Stomach (tissue), 9 donors: ENCODE data around the gene REC114. TPM values are rescaled to one million over a fixed set of nuclear protein-coding genes. Genes with fewer than 3 reads are reported as not detected.
"Not testable (repeated sequence)": the region's sequence is repeated elsewhere in the genome, so short reads cannot be mapped to it uniquely, and the experiment has no call there.

Experiments
- DNase-seq, 2 donors: peaks; one replicate each; pipeline versions ENCODE4 v3.0.0 to v3.0.0-alpha.2; 2013 to 2019
- H3K27ac ChIP-seq, 5 donors: fragments of 200-600 bp in 4 of 5; sonication (generic) in 4 of 5; one replicate each; pipeline ENCODE4 v1.5.1; 2013 to 2019; ENCODE audit warnings: mild to moderate bottlenecking in 1 of 5, moderate library complexity in 1 of 5
- H3K27me3 ChIP-seq, 3 donors: fragments of 200-600 bp; sonication (generic); one replicate each; pipeline ENCODE4 v1.5.1; 2017 to 2019; ENCODE audit warnings: mixed run types in 1 of 3
- H3K36me3 ChIP-seq, 4 donors: fragments of 200-600 bp; sonication (generic); 1 replicate in 3 of 4; 2 replicates in 1 of 4; pipeline ENCODE4 v1.5.1; 2016 to 2019
- H3K4me1 ChIP-seq, 4 donors: fragments of 200-600 bp; sonication (generic); one replicate each; pipeline ENCODE4 v1.5.1; 2016 to 2019
- H3K4me3 ChIP-seq, 4 donors: fragments of 200-600 bp; sonication (generic) in 3 of 4; one replicate each; pipeline ENCODE4 v1.5.1; 2016 to 2019; ENCODE audit warnings: mild to moderate bottlenecking in 1 of 4
- H3K9me3 ChIP-seq, 4 donors: fragments of 200-600 bp; sonication (generic); one replicate each; pipeline ENCODE4 v1.5.1; 2016 to 2019
- CTCF ChIP-seq, 7 experiments: fragments of 450-650 bp in 4 of 7; fragments of 200-600 bp in 3 of 7; sonication (generic) in 3 of 7; IDR thresholded peaks; one replicate each; pipeline ENCODE4 v1.5.1; 2016 to 2019; ENCODE audit warnings: antibody characterized with exemption in 7 of 7, control low read depth in 2 of 7, mild to moderate bottlenecking in 1 of 7
- EP300 ChIP-seq: sonication (generic); formaldehyde crosslinking; IDR thresholded peaks from one replicate; pipeline ENCODE4 v1.6.1; 2017; ENCODE audit warnings: antibody characterized with exemption
- POLR2A ChIP-seq, 4 donors: fragments of 450-650 bp; IDR thresholded peaks; one replicate each; pipeline ENCODE4 v1.6.1; 2016; ENCODE audit warnings: antibody characterized with exemption in 4 of 4, control low read depth in 2 of 4, mild to moderate bottlenecking in 1 of 4, moderate library complexity in 1 of 4
- POLR2AphosphoS5 ChIP-seq, 3 donors: sonication (generic); formaldehyde crosslinking; IDR thresholded peaks; one replicate each; pipeline ENCODE4 v1.6.1; 2016; ENCODE audit warnings: antibody characterized with exemption in 3 of 3
- WGBS, 5 donors: extraction: QIAGEN DNeasy Blood & Tissue Kit in 3 of 5; methylation state at CpG; one replicate each; pipeline versions ENCODE4 v1.1.5 to v1.1.7; 2013 to 2018; 5-methylcytosine and 5-hydroxymethylcytosine counted together
- intact Hi-C: fragments of 100-400 bp; cut with DNase I; formaldehyde crosslinking; loops from one replicate; pipeline ENCODE4 v1.15.1; 2023; ENCODE audit warnings: low total_unique reads
- polyA plus RNA-seq, 3 donors: library from polyadenylated mRNA; stranded (reverse); fragments of 200-250 nt; gene quantifications; one replicate each; pipeline ENCODE4 v1.2.3, GENCODE V29; 2013
- total RNA-seq, 5 donors: library from RNA; depleted of rRNA; stranded (reverse); fragments of >200 nt; gene quantifications; one replicate each; pipeline versions ENCODE4 v1.1.0 to v1.2.3, GENCODE V29; 2014 to 2016
- donor health status: healthy with polysubstance abuse.
- donor health status: Bipolar disorder and iron deficiency.
- donor health status: healthy.

REC114 gene
- total and polyA plus RNA-seq, 8 donors = not detected

DNA sequence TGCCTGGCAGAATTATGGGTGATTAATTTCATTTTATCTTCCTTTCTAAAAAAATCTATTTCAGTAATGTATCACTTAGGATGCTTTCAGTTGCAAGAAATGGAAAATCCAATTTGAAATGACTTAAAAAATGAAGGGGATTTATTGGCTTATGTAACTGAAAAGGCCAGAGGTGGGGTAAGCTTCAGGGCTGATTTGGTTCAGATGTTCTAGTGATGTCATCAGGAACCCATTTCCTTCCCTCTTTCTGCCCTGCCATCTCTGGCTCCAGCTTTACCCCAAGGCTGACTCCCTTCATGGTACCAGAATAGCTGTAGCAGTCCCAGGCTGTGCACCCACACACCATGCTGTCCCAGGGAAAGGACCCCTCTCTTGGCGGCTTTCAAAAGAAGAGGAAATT, 18.5 kb upstream of the REC114 start:
- H3K27me3 ChIP-seq = peaks cover 0 to 23% (median 0%) of the 10 kb centered on the region in 3 donors
- intact Hi-C loops = no loop called here
- H3K27ac ChIP-seq = no peak overlapping the region
- H3K9me3 ChIP-seq = no peaks in the 10 kb centered on the region
- whole genome bisulfite sequencing, 5 donors = 83 to 100% (median 91%) methylated on average over 1 of the region's 1 CpG
- DNase-seq = no peak
- no peak overlapping the region for H3K4me3 ChIP-seq
- no peaks in the 10 kb centered on the region for H3K4me1 ChIP-seq
- TF ChIP-seq CTCF (IDR thresholded peaks at IDR 0.05) (no peak), POLR2AphosphoS5 (IDR thresholded peaks at IDR 0.05) (no peak), POLR2A (IDR thresholded peaks at IDR 0.05) (no peak), EP300 (no peak)
- H3K36me3 ChIP-seq = no peaks in the 10 kb centered on the region

DNA sequence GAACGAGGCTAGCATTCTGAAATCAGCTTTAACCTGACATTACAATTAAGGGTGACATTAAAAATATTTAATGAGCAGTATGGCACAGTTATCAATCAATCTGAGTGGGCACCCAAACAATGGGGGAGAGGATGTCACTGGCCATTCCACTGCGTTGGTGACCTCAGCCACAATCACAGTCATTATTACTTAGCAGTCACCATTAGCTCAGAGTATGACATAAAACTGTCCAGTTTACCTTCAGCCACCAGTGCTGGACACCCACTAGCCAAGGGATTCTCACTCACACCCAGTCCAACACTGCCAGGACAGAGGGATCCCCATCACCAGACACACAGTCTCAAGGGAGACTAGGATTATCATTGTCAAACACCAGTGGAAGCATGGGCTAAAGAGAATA, 17.5 kb upstream of the REC114 start:
- no peak overlapping the region for H3K27ac ChIP-seq
- H3K27me3 ChIP-seq = peaks cover 0 to 23% (median 0%) of the 10 kb centered on the region in 3 donors
- WGBS, 5 donors = 45 to 61% (median 57%) methylated on average over 2 of the region's 2 CpGs
- no peaks in the 10 kb centered on the region for H3K36me3 ChIP-seq
- intact Hi-C loops = no loop called here
- TF ChIP-seq EP300 (no peak), CTCF (IDR thresholded peaks at IDR 0.05) (no peak), POLR2AphosphoS5 (IDR thresholded peaks at IDR 0.05) (no peak), POLR2A (IDR thresholded peaks at IDR 0.05) (no peak)
- H3K4me3 ChIP-seq = no peak overlapping the region
- no peaks in the 10 kb centered on the region for H3K9me3 ChIP-seq
- no peak for DNase-seq
- no peaks in the 10 kb centered on the region for H3K4me1 ChIP-seq

- H3K36me3 ChIP-seq = no peaks in the 10 kb centered on the region
- no peak overlapping the region for H3K4me3 ChIP-seq
- no peaks in the 10 kb centered on the region for H3K4me1 ChIP-seq
- no peaks in the 10 kb centered on the region for H3K9me3 ChIP-seq
- 48 to 60% (median 56%) methylated on average over 5 of the region's 5 CpGs for WGBS, 5 donors
- peaks cover 0 to 29% (median 0%) of the 10 kb centered on the region in 3 donors for H3K27me3 ChIP-seq
- H3K27ac ChIP-seq = no peak overlapping the region
- intact Hi-C loops = no loop called here
- no peak for DNase-seq
- TF ChIP-seq EP300 = no peak
- no peak for TF ChIP-seq POLR2AphosphoS5 (IDR thresholded peaks at IDR 0.05)
- no peak for TF ChIP-seq POLR2A (IDR thresholded peaks at IDR 0.05)
- no peak for TF ChIP-seq CTCF (IDR thresholded peaks at IDR 0.05)
Observed at GRCh38 chr15:73426323-73426994, 16.5 kb upstream of the REC114 start.

DNA sequence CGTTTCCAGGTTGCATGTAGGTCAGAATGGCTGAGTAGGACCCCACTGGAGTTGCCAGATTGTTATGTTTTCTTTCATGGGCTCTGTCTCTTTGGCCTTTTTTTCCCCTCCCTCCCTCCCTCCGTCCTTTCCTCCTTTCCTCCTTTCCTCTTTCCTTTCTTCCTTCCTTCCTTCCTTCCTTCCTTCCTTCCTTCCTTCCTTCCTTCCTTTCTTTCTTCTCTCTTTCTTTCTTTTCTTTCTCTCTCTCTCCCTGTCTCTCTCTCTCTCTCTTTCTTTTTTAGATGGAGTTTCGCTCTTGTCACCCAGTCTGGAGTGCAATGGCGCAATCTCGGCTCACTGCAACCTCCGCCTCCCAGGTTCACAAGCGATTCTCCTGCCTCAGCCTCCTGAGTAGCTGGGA, 11.6 kb upstream of the REC114 start:
- intact Hi-C loops, H3K36me3 ChIP-seq, H3K4me3 ChIP-seq, DNase-seq, H3K27ac ChIP-seq, H3K4me1 ChIP-seq, H3K9me3 ChIP-seq: not testable (repeated sequence)
- peaks cover 0 to 23% (median 0%) of the 10 kb centered on the region in 3 donors for H3K27me3 ChIP-seq
- WGBS, 5 donors = 88 to 92% (median 89%) methylated on average over 7 of the region's 7 CpGs

DNA sequence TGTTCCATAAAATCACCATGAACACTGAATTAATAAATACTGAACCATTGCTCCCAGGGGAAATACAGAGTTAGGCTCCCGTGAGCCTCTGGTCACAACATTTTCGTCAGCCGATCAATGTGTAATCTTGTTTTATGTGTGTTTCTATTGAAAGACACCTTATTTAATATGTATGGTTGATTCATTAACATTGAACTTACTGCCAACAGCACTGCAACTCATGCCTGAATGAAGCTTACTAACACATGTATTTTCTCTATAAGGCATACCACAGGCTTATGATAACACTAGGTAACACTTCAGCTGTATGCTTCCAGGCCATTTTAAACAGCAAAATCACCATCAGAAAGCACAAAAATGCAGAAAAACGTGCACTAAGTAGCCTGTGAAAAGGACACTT, 9.1 kb upstream of the REC114 start:
- Histone ChIP-seq H3K4me1 (no peaks in the 10 kb centered on the region), H3K27me3 (peaks cover 0 to 30% (median 3%) of the 10 kb centered on the region in 3 donors), H3K9me3 (no peaks in the 10 kb centered on the region), H3K4me3 (no peak overlapping the region), H3K36me3 (no peaks in the 10 kb centered on the region), H3K27ac (no peak overlapping the region)
- no peak for DNase-seq
- WGBS, 5 donors = 79 to 89% (median 83%) methylated on average over 4 of the region's 4 CpGs
- TF ChIP-seq CTCF (IDR thresholded peaks at IDR 0.05) (no peak), EP300 (no peak), POLR2AphosphoS5 (IDR thresholded peaks at IDR 0.05) (no peak), POLR2A (IDR thresholded peaks at IDR 0.05) (no peak)
- intact Hi-C loops = no loop called here
